OCI-LY3 (cell line): ENCODE results near the gene PDX1.

Source experiments
- CTCF ChIP-seq: fragments of 200-600, 300-600 bp; sonication (generic); IDR thresholded peaks from 2 replicates; pipeline ENCODE4 v1.5.1; 2014; ENCODE audit warnings: antibody characterized with exemption, low read length, low read depth
- EZH2phosphoT487 ChIP-seq: fragments of 200-600 bp; shearing (Covaris generic); IDR thresholded peaks from 2 replicates; pipeline ENCODE4 v1.6.1; 2018; ENCODE audit warnings: antibody characterized with exemption, mixed run types, low read depth

GRCh38 chr13:27918918-27919658 lies 712 bp upstream of the PDX1 start:
- TF ChIP-seq CTCF (no peak), EZH2phosphoT487 (no peak)
